Kidney (tissue), 14 donors: ENCODE results near the gene PRKD1. TPM values are rescaled to one million over a fixed set of nuclear protein-coding genes. Genes with fewer than 3 reads are reported as not detected.

Experiments used
- DNase-seq, 5 donors: peaks; one replicate each; pipeline ENCODE4 v3.0.0-alpha.2; 2013 to 2020
- FAIRE-seq: peaks from 2 replicates; lab custom pipeline; 2012; peaks lifted over from hg19 to GRCh38; lab: Jason Lieb, UNC
- H3K27ac ChIP-seq, 2 donors: one replicate each; pipeline ENCODE4 v1.7.0; 2013; ENCODE audit warnings: low read depth in 2 of 2, low read length in 2 of 2, inconsistent platforms in 1 of 2
- H3K27me3 ChIP-seq: one replicate; pipeline ENCODE4 v1.7.1; 2013; ENCODE audit warnings: low read length, inconsistent platforms; ENCODE audit not compliant: control insufficient read depth, insufficient read depth
- H3K36me3 ChIP-seq, 3 donors: one replicate each; pipeline versions ENCODE4 v1.7.0 to v1.7.1; 2013; ENCODE audit warnings: low read length in 3 of 3, control low read depth in 1 of 3, inconsistent platforms in 1 of 3; ENCODE audit not compliant: insufficient read depth in 3 of 3, control insufficient read depth in 2 of 3
- H3K4me1 ChIP-seq, 3 donors: one replicate each; pipeline versions ENCODE4 v1.7.0 to v1.7.1; 2013; ENCODE audit warnings: low read length in 3 of 3, inconsistent platforms in 1 of 3, low read depth in 1 of 3; ENCODE audit not compliant: control insufficient read depth in 2 of 3, insufficient read depth in 2 of 3
- H3K4me3 ChIP-seq, 3 donors: one replicate each; pipeline versions ENCODE4 v1.7.0 to v1.8.1; 2013; ENCODE audit warnings: low read length in 3 of 3, control low read depth in 1 of 3, inconsistent platforms in 1 of 3
- H3K9ac ChIP-seq, 3 donors: one replicate each; pipeline versions ENCODE4 v1.7.0 to v1.7.1; 2013; ENCODE audit warnings: low read length in 3 of 3, control low read depth in 1 of 3, inconsistent platforms in 1 of 3
- H3K9me3 ChIP-seq, 3 donors: one replicate each; pipeline versions ENCODE4 v1.7.0 to v1.7.1; 2013; ENCODE audit warnings: low read length in 3 of 3, control low read depth in 1 of 3, inconsistent platforms in 1 of 3; ENCODE audit not compliant: control insufficient read depth in 2 of 3, insufficient read depth in 1 of 3
- CTCF ChIP-seq: IDR thresholded peaks from 3 replicates; pipeline ENCODE4 v1.5.1; 2012; ENCODE audit warnings: mild to moderate bottlenecking, moderate library complexity, borderline replicate concordance; ENCODE audit not compliant: insufficient read depth; ENCODE audit errors: extremely low read depth
- intact Hi-C: fragments of 100-400 bp; cut with DNase I; formaldehyde crosslinking; loops from one replicate; pipeline ENCODE4 v1.11.1; 2022
- polyA plus RNA-seq: library from polyadenylated mRNA; stranded (reverse); fragments of 350-450 nt; fragmentation: Illumina TruSeq; extraction: RNeasy Lipid Tissue Mini Kit (QIAGEN cat#74804); gene quantifications from one replicate; pipeline ENCODE4 v1.2.3, GENCODE V29; 2014; ENCODE audit warnings: low read depth, low replicate concordance; ENCODE audit not compliant: insufficient read depth
- total RNA-seq: library from RNA; stranded (reverse); fragmentation: NEBNext Ultra II Directional; extraction: Animal tissue kit (Norgen Biotek cat#: 25700); gene quantifications from one replicate; pipeline ENCODE4 v1.2.1, GENCODE V29; 2021
- donor health status: control.
- donor health status: control.
- donor health status: control.
- donor health status: control.
- donor health status: control.
- donor health status: DM: yes; HTN: yes; CAD: no.
- donor health status: Normal renal cell carcinoma (clear cell type).

Gene PRKD1
- total and polyA plus RNA-seq, 2 donors from 2014 or later = 14.0 to 45.1 TPM

GRCh38 chr14:29925101-29925722 lies 2.4 kb downstream of the PRKD1 start:
- H3K4me1 ChIP-seq = peaks cover 0 to 7% (median 4%) of the 10 kb centered on the region in 3 donors
- no peak overlapping the region for H3K27ac ChIP-seq
- no peak overlapping the region for H3K9ac ChIP-seq
- peak overlapping the region in 1 of 3 donors; percentile 88 for H3K4me3 ChIP-seq
- H3K9me3 ChIP-seq = no peaks in the 10 kb centered on the region
- no peak for TF ChIP-seq CTCF
- H3K27me3 ChIP-seq = no peaks in the 10 kb centered on the region
- intact Hi-C loops = no loop called here
- no peaks in the 10 kb centered on the region for H3K36me3 ChIP-seq
- no peak for DNase-seq
- no peak for FAIRE-seq

GRCh38 chr14:29919845-29920244 lies 7.8 kb downstream of the PRKD1 start:
- H3K36me3 ChIP-seq = no peaks in the 10 kb centered on the region
- H3K4me1 ChIP-seq = no peaks in the 10 kb centered on the region
- FAIRE-seq = no peak
- no peak overlapping the region for H3K4me3 ChIP-seq
- no peaks in the 10 kb centered on the region for H3K9me3 ChIP-seq
- no peaks in the 10 kb centered on the region for H3K27me3 ChIP-seq
- DNase-seq = no peak
- no peak for TF ChIP-seq CTCF
- no peak overlapping the region for H3K27ac ChIP-seq
- no peak overlapping the region for H3K9ac ChIP-seq
- intact Hi-C loops = no loop called here

- no peak for TF ChIP-seq CTCF
- intact Hi-C loops = no loop called here
- Histone ChIP-seq H3K9ac (no peak overlapping the region), H3K36me3 (no peaks in the 10 kb centered on the region), H3K27me3 (no peaks in the 10 kb centered on the region), H3K9me3 (no peaks in the 10 kb centered on the region), H3K4me3 (no peak overlapping the region), H3K27ac (no peak overlapping the region), H3K4me1 (peaks cover 0 to 4% (median 0%) of the 10 kb centered on the region in 3 donors)
- DNase-seq (no peak), FAIRE-seq (no peak)
Observed at GRCh38 chr14:29918981-29919380, 8.7 kb downstream of the PRKD1 start.
